Stimulated activated CD8-positive, alpha-beta memory T cell treated with anti-CD3 and anti-CD28 coated beads, Interleukin-7, amount 100 ng/mL, for 1 hour (primary cell): ENCODE results near the gene EPO.

ENCODE experiments used
- DNase-seq, 2 donors: peaks; one replicate each; pipeline ENCODE4 v3.0.0-alpha.2; 2020; ENCODE audit warnings: low read depth in 2 of 2

The EPO gene

DNA sequence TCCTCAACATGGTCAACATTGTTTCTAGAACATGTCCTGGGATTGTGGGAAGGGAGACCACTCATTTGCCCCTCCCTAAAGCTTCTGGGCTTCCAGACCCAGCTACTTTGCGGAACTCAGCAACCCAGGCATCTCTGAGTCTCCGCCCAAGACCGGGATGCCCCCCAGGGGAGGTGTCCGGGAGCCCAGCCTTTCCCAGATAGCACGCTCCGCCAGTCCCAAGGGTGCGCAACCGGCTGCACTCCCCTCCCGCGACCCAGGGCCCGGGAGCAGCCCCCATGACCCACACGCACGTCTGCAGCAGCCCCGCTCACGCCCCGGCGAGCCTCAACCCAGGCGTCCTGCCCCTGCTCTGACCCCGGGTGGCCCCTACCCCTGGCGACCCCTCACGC is at the start of gene EPO:
EPO (plus strand) TSS at position 190 of the 392 bp plus-strand sequence. CDS start 513 bp downstream, outside the sequence.
- DNase-seq: no peak

DNA sequence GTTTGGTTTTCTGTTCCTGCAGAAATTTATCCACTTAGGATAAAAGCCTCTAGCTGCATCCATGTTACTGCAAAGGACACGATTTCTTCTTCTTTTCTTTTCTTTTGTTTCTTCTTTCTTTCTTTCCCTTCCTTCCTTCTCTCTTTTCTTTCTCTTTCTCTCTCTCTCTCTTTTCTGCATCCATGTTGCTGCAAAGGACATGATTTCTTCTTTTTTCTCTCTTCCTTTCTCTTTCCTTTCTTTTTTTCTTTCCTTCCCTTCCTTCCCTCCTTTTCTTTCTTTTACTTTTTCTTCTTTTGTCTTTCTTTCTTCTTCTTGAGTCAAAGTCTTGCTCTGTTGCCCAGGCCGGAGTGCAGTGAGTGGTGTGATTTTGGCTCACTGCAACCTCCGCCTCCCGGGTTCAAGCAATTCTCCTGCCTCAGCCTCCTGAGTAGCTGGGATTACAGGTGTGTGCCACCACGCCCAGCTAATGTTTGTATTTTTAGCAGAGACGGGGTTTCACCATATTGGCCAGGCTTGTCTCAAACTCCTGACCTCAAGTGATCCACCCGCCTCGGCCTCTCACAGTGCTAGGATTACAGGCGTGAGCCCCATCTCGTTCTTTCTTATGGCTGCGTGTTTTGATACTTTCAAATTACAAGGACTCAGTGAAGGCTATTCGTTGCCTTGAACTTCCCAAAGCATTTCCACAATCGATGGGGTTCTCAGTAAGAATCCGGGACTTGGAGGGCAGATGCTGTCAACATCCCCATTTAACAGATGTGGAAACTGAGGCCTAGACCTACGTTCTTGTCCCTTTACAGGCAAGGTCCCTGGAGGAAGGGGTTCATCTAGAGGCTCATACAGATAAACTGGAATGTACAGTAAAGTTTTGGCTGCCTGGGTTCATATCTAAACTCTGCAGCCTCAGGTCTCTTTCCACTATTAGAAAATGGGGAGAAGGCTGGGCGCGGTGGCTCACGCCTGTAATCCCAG is 48.6 kb upstream of the EPO start:
- no peak for DNase-seq

DNA sequence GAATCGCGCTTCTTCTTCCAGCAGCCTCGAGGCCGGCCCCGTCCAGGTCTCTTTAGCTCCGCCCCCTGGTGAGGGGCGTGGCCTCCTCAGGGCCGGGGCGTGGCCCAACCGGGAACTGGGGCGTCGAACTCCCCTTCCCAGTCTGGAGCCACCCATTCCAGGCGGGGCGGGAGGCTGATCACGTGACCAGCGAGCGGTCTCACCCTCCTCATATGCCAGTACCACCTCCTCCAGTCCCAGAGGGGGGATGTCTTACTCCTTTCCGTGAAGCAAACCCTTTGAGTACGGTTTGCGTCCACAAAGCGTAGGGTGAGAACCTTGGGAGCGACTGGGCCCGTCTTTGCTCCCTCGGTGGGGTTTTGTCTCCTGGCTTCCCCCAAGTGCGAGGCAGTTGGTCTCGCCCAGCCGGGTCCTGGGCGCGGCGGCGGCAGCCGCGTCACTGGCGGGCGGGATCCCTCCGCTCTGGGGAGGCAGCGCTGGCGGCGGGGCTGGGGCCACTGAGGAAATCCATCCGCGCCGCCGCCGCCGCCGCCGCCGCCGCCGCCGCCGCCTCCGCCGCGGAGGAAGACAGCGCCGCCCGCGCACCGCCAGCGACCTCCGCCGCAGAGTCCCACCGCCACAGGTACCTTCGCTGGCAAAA is 46.8 kb upstream of the EPO start, which contains the start of gene GNB2:
GNB2 (plus strand) TSS at position 439 of the 640 bp plus-strand sequence. CDS start 2,526 bp downstream, outside the sequence.
- peak; percentile 91 to 98 for DNase-seq

- no peak for DNase-seq
Measured at GRCh38 chr7:100673942-100674410, 46.3 kb upstream of the EPO start.

GRCh38 chr7:100674411-100675104 is 45.7 kb upstream of the EPO start:
- DNase-seq: no peak

- DNase-seq: no peak
Measured at GRCh38 chr7:100675105-100675451, 45.2 kb upstream of the EPO start.

- DNase-seq: peak; percentile 67 to 69
Measured at GRCh38 chr7:100675581-100676350, 44.5 kb upstream of the EPO start.

GRCh38 chr7:100676501-100677306 is 43.6 kb upstream of the EPO start:
- DNase-seq: no peak

DNA sequence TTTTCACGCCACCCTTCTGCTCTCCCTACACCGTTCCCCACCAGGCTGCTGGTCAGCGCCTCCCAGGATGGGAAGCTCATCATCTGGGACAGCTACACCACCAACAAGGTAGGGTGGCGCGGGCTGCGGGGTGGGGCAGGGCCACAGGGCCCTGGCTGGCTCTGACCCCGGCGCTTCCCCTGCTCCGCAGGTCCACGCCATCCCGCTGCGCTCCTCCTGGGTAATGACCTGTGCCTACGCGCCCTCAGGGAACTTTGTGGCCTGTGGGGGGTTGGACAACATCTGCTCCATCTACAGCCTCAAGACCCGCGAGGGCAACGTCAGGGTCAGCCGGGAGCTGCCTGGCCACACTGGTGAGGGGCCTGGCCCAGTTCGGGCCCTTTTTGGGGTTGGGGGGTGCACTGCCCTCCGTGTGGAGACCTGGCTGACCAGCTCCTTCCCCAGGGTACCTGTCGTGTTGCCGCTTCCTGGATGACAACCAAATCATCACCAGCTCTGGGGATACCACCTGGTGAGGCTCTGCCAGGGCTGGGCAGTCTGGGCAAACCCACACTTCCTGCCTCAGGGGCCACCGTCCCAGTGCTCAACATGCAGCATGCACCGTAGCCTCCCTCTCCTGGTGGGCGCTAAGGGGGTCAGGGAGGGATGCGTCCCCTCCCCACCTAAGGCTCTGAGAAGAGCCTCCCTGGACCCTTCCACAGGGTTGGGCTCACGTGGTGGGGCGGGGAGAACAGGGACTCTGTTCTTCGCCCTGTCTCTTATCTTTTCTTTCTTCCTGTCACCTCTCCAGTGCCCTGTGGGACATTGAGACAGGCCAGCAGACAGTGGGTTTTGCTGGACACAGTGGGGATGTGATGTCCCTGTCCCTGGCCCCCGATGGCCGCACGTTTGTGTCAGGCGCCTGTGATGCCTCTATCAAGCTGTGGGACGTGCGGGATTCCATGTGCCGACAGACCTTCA is 42.7 kb upstream of the EPO start:
- DNase-seq: no peak

DNA sequence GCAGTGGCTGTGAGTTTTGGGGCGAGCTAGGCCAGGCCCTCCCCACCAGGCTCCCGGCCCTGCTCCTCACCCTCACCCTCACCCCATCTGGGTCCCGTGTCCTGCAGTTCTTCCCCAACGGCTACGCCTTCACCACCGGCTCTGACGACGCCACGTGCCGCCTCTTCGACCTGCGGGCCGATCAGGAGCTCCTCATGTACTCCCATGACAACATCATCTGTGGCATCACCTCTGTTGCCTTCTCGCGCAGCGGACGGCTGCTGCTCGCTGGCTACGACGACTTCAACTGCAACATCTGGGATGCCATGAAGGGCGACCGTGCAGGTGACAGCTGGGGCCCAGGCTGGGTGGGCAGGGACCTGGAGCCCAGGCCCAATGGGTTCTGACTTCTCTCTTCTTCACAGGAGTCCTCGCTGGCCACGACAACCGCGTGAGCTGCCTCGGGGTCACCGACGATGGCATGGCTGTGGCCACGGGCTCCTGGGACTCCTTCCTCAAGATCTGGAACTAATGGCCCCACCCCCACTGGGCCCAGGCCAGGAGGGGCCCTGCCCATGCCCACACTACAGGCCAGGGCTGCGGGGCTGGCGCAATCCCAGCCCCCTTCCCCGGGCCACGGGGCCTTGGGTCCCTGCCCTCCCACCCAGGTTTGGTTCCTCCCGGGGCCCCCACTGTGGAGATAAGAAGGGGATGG is 41.8 kb upstream of the EPO start:
- DNase-seq: no peak

DNA sequence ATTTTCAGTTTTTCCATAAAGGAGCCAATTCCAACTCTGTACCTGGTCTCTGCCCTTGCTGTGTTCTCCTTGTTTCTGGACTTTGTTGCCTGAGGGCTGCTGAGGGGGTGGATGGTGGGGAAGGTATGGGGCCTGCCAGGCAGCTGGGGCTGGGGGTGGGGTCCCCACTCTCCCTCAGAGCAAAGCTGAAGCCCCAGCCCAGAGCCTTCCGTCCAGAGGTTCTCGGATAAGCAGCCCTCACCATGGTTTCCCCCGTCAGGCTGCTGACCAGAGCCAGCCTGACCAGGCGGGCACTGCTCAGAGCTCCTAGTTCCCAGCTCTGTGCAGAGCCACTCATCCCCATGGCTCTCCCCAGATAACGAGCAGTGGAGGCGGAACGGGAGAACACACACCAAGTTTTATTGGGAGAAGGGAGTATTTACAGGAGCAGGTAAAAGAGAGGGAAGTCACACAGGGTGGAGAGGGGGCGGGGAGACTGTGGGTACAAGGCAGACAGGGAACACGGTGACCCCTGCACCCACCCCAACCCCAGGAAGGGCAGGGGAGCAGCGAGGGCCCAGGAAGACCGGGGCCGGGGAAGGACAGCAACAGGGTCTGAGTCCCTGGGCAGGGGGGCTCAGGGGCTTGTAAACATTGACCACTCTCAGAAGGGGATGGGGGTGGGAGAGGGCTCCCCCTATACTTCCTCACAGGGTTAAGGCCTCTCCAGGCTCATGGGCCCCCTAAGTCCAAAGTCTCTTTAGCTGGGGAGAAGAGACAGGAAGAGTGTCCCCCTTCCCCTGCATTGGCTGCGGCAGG is 40.9 kb upstream of the EPO start:
- no peak for DNase-seq

DNA sequence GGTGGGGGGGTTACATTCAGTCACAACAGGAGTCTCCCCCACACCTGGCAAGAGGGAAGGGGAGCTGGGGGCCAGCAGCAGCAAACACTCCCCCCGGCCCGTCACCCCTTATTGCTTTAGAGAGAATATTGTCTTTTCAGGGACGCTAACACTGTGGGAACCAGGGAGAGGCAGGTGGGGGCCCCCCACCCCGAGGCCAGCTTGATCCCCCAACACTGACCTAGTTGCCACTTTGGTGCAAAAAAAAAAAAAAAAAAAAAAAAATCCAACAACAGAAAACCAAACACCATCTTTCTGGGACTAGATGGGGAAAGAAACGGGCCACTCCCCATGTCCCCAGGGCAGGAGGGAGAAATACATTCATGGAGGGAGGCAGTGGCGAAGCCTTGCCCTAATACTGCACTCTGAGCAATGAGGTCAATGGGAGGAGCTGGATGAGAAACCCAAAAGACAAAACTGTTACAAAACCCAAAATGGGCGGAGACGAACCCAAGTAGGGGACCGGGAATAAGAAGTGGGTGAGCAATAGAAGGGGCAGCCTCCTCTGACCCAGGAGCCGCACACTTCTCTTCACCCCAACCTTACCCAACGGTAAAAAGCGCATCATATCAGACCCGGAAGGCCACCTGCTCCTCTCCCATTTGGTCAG is 40.2 kb upstream of the EPO start:
- no peak for DNase-seq

DNA sequence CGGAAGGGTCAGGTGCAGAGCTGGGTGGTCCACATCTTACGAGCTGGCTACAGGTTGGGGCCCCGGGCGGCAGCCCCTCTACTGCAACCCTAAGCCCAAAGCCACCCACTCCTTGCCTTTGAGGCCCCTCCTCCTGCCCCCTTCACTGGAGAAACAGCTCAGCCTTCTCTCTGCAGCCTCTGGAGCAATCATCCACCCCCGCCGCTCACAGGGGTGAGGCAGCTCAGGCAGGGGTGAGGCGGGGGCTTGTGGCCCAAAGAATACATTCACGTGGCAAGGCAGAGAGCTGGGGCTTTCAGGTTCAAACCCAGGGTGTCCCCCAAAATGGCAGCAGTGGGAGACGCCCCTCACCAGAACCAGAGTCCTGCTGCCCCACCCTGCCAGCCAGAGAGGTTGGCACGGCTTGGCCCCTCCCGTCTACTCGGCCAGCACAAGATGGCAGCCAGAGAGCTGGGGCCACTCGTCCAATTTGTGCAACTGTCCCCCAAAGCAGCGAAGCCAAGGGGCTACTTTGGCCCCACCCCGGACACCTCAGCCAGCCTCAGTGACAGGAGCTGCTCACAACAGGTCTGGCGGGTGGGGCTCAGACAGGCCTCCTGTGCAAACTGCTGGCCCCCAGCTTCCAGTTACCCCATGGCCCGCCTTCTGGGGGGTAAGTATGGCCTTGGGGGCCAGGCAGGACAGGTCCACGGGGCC is 39.5 kb upstream of the EPO start:
- no peak for DNase-seq

- DNase-seq: no peak
Measured at GRCh38 chr7:100681491-100682227, 38.6 kb upstream of the EPO start.

- no peak for DNase-seq
Measured at GRCh38 chr7:100682228-100682741, 38.0 kb upstream of the EPO start.
